HG02798 (cell line): ENCODE measurements around the gene NAP1L4.

ENCODE experiments used
- ATAC-seq: cut with Tn5 transposase; IDR thresholded peaks from one replicate; pipeline ENCODE4 v1.9.1; 2021; ENCODE audit warnings: mild to moderate bottlenecking; ENCODE audit not compliant: unreplicated experiment, poor library complexity

Gene NAP1L4

GRCh38 chr11:2896047-2896446, 96.1 kb downstream of the NAP1L4 start:
- no peak for ATAC-seq
